Activated CD4-positive, CD25-positive, alpha-beta regulatory T cell (primary cell): ENCODE results near the gene SPEN.
"Not testable (repeated sequence)": the region's sequence is repeated elsewhere in the genome, so short reads cannot be mapped to it uniquely, and the experiment has no call there.

ENCODE experiments used
- DNase-seq, 4 experiments: peaks; one replicate each; lab custom pipeline; 2025; lab: John Stamatoyannopoulos, UW

The SPEN gene

GRCh38 chr1:15834406-15835204 is 12.9 kb upstream of the SPEN start:
- DNase-seq = peak; percentile 69 to 82 (median 76)

GRCh38 chr1:15835205-15835740 is 12.2 kb upstream of the SPEN start:
- DNase-seq = peak in 3 of 4 experiments; percentile 35 to 55 (median 51)

DNA sequence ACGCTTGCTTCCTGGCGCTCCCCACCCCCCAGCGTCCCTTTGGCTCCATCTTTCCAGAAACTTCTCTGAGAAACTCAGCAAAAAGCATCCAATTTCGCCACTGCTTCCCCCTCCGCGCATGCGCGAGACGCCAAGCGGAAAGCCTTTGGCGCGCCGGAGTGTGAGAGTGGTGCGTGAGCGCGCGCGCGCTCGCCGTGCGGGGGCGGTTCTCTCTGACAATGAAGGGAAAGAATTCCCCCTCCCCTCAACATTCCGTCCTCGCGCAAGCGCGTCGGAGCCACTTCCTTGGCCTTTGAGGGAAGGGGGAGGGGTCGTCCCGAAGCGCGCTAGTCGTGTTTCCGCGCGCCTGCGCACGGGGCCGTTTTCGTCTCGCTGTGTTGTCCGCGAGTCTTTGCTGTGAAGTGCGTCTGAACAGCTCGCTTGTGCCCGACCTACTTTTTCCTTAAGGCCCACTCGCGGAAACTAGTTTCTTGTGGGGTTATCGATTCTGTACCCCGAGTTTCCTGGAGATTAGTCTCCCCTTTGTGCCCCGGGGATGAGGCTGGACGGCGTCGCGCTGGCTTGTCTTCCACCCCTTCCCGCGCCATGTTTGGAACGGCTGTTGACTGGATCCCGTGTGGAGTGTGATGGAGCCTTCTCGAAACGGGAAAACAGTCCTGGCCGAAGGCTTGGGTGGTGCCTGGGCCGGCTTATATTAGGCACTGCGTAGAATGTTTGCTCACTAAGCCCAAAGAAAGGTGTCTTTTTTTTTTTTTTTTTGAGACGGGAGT is 11.6 kb upstream of the SPEN start:
- peak; percentile 96 to 98 (median 97) for DNase-seq

GRCh38 chr1:15836511-15836771 is 11.1 kb upstream of the SPEN start:
- DNase-seq = not testable (repeated sequence)

- peak; percentile 32 to 41 (median 35) for DNase-seq
Measured at GRCh38 chr1:15836772-15837669, 10.5 kb upstream of the SPEN start.

DNA sequence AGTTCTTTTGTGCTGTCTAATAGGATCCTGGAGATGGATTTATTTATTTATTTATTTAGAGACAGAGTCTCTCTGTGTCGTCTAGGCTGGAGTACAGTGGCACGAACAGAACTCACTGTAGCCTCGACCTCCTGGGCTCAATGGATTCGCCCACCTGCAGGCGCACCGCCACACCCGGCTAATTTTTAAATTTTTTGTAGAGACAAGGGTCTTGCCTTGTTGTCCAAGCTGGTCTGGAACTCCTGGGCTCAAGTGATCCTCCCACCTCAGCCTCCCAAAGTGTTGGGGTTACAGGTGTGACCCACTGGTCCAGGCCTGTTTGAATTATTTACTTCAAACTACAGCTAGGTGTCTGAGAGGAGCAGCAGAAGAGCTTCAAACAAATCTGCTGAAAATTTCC is 9.6 kb upstream of the SPEN start:
- DNase-seq = no peak

- no peak for DNase-seq
Measured at GRCh38 chr1:15838721-15839120, 8.8 kb upstream of the SPEN start.

GRCh38 chr1:15843826-15844572 is 3.5 kb upstream of the SPEN start:
- DNase-seq = no peak

- not testable (repeated sequence) for DNase-seq
Measured at GRCh38 chr1:15846056-15846455, 1.5 kb upstream of the SPEN start.

DNA sequence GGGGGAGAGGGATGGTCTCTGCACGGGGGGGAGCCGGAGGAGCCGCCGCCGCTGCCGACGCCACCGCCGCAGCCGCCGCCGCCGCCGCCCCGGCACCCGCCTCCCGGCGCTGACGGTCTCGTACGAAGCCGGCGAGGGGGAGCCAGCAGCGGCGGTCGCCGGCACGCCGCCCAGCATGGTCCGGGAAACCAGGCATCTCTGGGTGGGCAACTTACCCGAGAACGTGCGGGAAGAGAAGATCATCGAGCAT is 311 bp downstream of the SPEN start:
- no peak for DNase-seq

- peak in 3 of 4 experiments; percentile 29 to 36 (median 33) for DNase-seq
Measured at GRCh38 chr1:15848143-15848928, 829 bp downstream of the SPEN start.

- DNase-seq = peak; percentile 15 to 34 (median 24)
Measured at GRCh38 chr1:15848929-15849774, 1.6 kb downstream of the SPEN start.

GRCh38 chr1:15849775-15850324 is 2.3 kb downstream of the SPEN start:
- no peak for DNase-seq

GRCh38 chr1:15850471-15851001 is 3.0 kb downstream of the SPEN start:
- no peak for DNase-seq

GRCh38 chr1:15851210-15852035 is 3.9 kb downstream of the SPEN start:
- no peak for DNase-seq

DNA sequence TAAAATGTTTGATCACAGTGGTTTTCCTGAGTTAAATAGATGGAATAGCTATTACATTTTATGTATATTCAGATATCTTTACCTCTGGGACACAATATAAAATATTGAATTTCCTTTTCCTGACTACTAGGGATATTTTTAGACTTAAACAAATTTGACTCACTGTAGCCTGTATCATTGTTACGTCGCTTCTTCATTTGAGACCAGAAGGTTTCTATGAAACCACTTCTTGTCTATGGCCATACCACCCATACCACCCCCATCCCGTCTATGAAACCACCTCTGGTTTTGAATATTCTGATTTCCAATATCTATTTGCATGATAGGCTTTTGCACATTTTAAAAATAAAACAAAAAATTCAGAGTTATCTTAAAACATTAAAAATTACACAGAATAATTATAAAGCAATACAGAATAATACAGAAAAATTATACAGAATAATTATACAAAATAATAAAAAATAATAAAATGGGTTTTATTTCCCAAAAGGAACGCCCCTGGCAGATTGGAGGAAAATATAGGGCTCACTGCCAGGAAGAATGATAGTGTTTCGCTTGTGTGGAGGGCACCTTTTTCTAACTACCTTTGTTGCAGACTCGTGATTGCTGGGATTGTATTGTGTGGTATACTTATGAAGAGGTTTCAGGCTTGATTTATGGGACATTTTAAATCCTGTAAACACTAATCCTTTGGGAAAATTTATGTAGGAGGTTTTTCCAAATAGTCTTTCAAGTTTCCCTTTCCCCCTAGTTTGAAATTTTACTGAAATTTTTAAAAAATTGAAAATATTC is 4.7 kb downstream of the SPEN start:
- no peak for DNase-seq

GRCh38 chr1:15852828-15853302 is 5.4 kb downstream of the SPEN start:
- DNase-seq = no peak
